ENCODE data around the gene ARL2BP.

DNA sequence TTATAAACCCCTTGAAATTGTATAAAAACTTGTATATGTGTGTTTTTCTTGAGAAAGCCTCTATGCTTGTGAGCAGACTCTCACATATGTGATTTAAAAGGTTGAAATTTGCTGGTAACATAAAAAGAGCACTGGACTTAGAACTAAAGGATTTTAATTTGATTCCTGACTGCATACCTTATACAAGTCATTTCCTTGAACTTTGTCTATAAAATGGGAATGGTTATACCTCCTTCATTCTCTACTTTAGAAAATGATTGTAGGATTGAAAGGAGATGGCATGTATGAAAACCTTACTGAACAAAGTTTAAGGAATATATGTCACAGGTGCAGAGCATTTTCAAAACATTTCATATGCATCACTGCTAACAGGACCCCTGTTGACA lies 10.4 kb upstream of the ARL2BP start:
- TF ChIP-seq, protein P1, sequence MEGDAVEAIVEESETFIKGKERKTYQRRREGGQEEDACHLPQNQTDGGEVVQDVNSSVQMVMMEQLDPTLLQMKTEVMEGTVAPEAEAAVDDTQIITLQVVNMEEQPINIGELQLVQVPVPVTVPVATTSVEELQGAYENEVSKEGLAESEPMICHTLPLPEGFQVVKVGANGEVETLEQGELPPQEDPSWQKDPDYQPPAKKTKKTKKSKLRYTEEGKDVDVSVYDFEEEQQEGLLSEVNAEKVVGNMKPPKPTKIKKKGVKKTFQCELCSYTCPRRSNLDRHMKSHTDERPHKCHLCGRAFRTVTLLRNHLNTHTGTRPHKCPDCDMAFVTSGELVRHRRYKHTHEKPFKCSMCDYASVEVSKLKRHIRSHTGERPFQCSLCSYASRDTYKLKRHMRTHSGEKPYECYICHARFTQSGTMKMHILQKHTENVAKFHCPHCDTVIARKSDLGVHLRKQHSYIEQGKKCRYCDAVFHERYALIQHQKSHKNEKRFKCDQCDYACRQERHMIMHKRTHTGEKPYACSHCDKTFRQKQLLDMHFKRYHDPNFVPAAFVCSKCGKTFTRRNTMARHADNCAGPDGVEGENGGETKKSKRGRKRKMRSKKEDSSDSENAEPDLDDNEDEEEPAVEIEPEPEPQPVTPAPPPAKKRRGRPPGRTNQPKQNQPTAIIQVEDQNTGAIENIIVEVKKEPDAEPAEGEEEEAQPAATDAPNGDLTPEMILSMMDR (IDR thresholded peaks at IDR 0.05), result no peak
- no peak for TF ChIP-seq POLR2A (IDR thresholded peaks at IDR 0.05)

Measured in esophagus squamous epithelium (tissue), 4 donors.